G401.6 (cell line): ENCODE data around the gene RAP1GAP2.
"Not testable (repeated sequence)": the region's sequence is repeated elsewhere in the genome, so short reads cannot be mapped to it uniquely, and the experiment has no call there.

ENCODE experiments used
- FAIRE-seq: peaks from 2 replicates; lab custom pipeline; 2012; peaks lifted over from hg19 to GRCh38; lab: Jason Lieb, UNC

Gene RAP1GAP2

DNA sequence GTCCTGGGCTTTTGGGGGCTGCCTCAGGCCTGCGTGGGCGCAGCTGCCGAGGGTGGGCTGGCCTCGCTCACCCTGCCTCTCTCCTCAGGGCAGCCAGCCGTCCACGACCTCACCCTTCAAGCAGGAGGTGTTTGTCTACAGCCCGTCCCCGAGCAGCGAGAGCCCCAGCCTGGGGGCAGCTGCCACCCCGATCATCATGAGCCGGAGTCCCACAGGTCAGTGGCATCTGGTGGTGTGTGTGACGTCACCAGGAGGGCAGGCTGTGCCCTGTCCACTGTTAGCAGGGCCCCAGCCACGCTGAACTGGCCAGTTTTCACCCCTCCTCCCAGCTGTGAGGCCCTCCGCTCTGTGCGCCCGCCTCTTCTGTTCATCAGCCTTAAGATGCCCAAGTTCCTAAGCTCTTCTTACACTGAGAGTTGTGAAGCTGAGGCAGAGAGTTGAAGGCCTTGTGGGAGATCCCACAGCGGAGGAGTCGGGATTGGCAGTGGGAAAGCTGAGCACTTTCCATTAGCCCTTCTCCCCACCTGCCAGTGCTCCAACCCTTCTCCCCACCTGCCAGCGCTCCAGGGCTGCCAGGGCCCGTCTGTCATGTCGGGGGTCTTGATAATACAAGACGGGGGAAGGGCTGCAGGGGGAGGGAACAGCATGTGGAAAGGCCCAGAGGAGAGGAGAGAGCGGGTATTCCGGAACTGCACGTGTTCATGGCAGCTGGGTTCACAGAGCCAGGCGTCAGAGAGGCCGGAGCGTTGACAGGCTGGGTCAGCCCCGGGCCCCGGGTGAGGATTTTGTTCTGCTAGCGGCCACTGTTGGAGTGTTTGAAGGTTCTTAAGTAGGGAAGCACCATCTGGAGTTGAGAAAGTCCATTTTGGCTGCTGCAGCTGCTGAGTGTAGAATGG, 230.9 kb downstream of the RAP1GAP2 start:
- no peak for FAIRE-seq

DNA sequence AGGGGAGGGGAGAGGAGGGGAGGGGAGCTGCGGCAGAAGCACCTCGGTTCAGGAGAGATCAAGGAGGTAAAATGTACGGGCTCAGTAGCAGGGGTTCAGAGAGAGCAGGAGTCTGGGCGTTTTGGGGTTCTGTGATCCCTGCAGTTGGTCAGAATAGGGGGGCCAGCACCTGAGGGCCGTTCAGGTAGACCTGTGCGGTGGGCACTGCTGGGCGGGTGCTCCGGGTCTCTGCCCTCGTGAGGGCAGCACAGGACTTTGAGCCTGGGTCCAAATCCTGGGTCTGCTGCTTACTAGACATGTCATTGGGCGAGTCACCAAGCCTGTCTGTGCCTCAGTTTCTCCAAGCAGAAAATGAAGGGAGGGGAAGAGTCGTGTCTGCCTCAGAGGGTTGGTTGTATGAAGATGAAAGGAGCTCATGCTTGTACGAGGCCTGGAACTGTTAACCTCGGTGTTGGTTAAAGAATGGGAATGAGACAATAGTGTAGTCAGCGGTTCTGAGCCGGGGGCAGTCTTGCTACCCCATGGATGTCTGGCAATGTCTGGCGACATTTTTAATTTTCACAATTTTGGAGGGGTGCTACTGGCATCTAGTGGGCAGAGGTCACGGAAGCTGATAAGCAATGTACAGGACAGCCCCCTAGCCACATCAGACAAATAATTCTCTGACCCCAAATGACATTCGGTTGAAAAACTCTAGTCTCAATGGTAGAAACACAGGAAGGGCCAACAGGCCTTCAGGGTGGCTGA, 231.7 kb downstream of the RAP1GAP2 start:
- no peak for FAIRE-seq

DNA sequence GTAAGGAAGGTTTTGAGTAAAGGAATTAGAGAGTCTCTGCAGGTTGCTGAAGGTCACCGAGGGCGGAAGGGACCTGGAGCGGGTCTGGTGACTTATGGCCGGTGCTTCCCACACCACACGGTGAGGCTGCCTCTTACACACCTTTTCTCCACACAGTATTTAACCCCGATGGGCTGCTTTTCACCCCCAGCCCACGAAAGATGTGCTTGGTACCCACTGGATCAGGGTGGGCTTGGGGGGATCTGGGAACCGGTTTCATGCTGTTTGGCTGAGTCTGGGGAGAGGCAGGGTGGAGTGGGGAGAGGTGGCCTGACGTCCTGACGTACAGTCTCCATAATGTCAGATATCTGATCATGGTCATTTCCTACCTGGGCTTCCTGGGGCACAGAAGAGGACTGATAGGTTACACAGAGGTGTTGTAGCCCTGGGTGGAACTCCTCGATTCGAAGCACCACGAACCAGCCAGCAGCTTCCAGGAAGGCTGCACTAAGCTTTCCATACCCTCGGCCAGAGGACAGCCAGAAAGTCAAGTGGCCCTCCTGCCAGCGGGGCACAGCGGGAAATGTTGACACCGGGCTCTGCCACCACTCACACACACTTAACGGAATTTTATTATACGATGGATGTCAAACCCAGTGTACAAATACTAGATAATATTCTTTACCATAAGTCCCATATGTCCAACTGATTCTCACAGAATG, 233.1 kb downstream of the RAP1GAP2 start:
- no peak for FAIRE-seq

DNA sequence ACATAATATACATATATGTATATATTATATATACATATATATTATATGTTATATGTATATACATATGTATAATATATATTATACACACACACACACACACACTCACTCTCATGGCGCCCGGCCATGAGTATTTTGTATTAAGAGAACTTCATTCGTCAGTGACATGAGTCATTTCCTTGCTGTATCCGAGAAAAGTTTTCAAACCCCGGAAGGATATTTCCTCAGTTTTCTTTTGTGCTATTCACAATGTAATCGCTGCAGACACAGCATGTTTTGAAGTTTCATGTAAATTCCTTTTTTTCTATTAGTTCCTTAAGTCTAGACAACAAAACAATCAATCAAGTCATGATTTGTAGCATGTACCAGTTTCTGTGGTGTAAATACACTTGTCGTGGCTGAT, 233.9 kb downstream of the RAP1GAP2 start:
- FAIRE-seq = no peak

DNA sequence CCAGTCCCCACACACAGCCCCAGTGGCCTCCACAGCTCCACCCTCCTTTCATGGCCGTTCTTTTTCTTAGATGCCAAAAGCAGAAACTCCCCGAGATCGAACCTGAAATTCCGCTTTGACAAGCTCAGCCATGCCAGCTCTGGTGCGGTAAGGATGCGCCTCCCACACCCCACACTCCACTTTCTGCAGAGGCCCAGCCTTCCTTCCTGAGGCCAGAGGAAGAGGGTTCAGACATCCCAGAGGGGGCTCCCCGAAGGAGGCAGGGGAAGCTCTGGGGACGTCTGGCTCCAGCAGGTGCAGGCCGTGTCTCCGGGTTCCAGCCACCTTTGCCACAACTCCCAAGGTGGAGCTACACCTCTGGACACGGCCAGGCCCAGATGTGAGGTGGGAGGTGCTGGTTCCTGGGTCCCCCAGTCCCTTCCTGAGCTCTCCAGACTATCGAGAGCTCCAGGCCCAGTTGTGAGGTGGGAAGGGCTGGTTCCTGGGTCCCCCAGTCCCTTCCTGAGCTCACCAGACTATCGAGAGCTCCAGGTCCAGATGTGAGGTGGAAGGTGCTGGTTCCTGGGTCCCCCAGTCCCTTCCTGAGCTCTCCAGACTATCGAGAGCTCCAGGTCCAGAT, 234.7 kb downstream of the RAP1GAP2 start:
- not testable (repeated sequence) for FAIRE-seq

DNA sequence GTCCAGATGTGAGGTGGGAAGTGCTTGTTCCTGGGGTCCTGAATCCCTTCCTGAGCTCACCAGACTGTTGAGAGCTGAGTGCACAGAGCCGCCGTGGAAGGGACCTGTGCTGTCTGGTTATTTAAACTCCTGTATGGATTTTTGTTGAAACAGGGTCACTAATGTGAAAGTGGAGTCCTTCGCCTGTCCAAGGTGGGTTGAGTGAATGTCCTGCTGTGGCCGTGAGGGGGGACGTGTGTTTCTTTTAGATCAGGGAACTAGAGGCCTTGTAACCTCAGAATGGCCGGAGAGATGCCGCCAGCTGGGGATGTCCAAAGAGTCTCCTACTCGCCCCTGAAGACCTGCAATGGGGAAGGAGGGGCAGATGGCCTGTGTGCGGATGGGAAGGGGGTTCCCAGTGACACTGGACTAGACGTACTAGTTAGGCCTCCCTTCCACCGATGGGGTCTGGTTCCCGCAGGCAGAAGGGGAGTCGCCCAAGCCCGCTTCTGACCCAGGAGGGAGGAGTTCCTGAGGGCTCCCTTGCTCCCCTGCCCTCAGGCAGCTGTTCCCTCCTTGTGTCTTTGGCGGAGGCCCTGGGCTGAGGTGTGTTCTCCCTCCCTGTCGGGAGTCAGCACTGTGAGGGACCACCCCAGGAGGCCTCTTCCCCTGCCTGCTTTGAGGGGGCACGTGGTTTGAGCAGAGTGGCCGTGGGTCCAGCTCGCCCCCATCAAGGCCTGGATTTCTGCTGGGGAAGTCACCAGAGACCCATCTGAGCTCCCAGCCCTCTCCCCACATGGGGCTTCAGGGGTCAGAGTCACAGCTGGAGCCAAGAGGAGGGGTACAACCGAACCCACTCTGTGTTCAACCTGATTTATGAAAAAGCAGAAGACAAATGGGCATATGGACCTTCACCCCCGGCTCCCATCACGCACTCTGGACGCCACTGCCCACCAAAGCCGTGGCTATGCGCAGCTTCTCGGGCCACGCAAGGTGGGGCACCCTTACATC, 236.3 kb downstream of the RAP1GAP2 start:
- FAIRE-seq = no peak

DNA sequence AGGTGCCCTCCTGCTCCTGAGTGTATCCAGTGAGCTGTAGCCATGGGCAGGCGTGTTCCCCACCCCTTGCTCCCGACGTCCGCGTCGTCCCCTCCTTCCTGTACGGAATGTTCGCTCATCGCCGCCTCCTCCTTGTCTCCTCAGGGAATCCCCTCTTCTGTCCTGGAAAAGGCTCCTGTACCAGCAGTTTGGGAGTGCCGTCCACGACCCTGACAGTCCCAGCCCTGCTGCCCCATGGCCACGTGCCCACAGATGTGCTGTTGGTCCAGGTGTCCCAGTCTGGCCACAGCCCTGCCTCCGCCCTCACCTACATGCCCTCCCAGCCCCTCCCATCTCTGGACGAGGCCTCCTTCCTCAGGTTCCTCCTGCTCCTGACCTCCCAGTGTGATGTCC, 237.0 kb downstream of the RAP1GAP2 start:
- no peak for FAIRE-seq

DNA sequence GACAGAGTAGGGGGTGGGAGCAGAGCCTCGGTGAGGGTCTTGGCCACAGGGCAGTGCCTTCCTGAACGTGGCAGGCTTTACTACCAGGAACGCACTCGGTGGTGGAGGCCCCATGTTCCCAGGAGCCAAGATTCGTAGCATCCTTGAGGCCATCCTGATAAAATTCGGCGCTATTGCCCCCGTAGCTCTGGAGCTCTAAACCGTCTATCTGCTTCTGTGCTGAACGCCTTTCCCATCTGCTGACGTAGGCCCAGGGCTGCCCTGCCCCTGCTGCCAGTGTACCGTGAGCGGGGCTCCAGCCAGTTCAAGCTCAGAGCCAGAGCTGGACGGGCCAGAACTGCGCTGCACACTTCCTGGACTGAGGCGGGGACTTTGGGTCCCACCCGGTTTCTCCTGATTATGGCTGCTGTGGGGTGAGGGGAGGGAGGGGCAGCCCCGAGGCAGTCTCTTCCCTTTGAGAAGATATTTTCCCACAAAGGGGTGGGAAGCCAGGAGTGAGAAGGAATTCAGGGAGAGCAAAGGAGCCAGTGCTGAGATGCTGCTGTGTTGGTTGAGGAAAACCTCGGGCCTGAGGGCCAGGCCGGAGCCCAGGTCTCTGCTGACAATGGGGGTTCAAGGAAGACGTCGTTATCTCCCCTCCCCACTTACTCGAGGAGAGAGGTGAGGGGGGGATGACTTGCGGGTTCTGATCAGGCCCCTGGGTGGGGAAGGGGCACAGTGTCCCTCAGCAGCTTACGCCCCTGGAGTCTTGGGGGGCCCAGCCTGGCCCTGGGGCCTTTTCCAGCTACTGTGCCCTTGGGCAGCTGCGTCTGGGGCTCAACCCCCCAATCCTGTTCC, 237.7 kb downstream of the RAP1GAP2 start:
- no peak for FAIRE-seq

DNA sequence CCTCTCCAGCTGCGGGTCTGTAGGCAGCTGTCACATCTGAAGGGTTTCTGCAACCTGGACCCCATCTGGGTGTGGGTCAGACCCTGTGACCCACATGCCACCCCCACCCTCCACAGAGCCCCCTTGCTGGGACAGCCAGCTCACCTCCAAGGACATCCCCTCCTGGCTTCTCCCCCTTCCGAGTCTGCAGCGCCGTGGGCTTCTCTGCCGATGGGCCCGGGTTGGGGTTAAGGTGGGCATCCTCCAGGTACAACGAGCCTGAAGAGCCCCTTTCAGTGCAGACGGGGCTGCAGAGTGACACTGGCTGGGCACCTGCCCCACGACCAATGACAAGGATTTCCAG, 238.3 kb downstream of the RAP1GAP2 start:
- no peak for FAIRE-seq

DNA sequence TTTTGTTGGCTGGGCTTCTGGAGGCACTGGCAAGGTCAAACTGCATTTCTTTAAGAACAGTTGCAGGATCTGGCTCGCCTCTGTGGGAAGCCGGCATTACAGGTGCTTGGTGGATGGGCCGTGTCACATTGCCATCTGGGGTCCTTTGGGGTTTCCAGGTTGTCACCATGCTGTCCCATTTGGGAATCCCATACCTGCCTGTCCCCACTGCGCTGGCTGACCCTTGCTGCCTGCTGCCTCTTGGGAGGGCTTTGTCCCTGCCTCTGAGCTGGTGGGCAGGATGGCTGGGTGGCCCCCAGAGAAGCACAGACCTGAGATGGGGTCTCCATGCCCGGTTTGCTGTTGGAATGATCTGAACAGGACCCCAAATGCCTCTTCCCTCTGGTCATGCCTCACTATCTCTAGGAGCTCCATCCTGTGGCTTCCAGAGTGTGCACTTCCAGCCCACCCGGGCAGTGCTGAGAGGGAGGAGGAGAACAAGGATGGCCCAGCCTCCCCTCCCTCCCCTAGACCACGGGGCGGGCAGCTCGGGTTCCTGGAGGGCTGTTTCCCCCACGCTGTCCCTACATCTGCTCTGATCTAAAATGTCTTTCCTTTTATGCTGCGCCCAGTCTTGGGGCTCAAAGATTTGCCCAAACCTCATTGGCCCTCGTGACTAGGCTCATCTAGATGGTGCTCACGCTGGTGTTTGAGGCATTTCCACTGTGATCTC, 239.2 kb downstream of the RAP1GAP2 start:
- no peak for FAIRE-seq

DNA sequence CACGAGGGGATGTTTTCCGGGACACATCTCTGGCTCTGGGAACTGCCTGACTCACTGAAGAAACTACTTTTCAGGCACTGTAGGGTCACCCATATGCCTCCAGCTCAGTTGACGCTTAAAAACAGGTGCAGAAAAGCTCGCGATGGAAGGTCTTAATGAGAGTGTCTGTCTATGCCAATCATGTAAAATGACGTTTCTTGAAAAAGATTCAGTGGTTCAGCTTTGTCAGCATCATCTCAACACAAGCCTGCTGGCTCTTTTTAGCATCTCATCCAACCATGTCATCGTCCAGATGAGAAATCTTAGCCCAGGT, 239.7 kb downstream of the RAP1GAP2 start:
- no peak for FAIRE-seq

DNA sequence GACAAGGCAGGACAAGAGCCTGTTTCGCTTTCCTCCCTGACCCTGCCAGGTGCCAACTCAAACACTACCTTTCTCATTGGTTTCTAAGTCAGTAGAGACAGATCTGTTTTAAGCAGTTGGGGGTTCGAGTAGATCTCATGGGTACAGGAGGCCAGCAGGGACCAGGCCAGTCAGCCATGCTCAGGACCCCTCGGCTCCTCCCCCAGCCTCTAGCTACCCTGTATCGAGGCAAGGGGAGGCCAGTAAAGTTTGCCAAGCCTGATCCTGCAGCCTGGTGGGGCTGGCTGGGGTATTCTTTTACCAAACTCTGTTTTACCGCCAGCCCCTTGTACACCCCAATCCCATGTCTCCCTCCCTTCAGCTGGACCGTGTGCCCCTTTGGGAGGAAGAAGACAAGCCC, 240.6 kb downstream of the RAP1GAP2 start:
- FAIRE-seq = no peak

DNA sequence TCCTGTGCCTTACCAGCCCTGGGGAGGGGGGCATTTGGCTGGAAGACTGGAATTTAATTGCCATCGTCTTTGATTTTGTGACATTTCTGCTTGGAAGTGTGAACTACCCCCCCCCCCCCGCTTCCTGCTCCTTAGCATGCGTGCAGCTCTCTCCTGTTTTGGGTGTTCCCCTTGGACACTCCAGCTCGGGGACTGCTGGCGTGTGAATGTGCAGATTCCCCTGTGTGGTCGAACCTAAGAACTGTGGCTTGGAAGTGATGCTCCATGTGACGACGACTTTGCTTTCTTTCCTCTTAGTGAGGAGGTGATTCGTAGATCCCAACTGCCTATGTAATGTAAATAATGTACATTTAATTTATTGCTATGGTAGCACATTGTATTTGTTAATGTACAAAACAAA, 241.0 kb downstream of the RAP1GAP2 start:
- FAIRE-seq = no peak

DNA sequence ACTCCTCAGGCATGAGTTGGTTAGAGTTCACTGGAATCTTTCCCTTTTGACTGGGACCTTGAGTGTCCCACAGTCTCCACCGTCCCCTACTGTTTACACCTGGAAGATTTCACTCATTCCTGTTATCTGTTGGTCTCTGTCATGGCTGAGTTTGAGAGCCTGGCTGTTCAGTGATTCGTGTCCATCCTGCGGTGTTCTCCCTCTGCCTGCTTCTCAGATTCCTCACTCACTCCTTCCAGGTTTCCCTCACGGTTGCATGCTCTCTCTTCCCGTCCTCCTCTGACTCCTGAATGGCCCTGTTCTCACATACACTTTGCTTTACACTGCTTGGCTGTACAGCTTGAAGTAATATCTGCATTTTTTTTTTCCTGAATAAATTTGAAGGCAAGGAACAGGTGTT, 242.7 kb downstream of the RAP1GAP2 start:
- no peak for FAIRE-seq

DNA sequence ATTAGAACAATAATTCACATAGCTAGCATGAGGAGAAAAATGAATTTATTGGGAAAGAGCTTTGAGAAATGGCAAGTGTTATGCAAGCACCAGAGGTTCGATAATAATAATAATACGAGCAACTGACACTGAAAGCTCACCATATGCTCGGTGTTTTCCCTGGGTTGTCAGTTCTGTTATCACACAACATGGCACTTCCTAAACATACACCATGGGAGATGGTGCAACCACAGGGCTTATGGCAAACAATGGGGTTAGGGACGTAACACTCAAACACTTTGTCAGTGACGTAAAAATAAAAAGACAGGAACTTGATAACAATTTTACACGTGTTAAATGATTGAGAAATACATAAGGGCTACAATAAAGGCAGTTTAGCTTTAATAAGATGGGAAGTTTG, 243.5 kb downstream of the RAP1GAP2 start:
- no peak for FAIRE-seq

DNA sequence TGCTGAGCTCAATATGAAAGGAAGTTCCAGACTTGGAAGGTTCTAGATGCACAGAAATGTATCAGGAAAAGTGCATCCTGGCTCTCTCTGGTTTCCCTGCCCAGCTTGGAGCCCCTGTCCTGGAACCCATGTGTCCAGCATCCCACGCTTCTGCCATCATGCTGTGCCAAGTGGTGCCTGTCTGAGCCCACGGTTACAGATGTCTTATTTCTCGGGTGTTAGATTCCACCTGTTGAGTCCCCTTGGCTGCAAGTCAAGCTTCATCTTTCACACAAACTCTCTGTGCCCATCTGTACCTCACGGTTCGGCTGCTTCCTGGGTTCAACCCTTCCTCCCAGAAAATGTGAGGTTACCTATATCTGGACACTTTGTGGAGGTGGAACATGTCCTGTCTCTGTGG, 244.6 kb downstream of the RAP1GAP2 start:
- no peak for FAIRE-seq

DNA sequence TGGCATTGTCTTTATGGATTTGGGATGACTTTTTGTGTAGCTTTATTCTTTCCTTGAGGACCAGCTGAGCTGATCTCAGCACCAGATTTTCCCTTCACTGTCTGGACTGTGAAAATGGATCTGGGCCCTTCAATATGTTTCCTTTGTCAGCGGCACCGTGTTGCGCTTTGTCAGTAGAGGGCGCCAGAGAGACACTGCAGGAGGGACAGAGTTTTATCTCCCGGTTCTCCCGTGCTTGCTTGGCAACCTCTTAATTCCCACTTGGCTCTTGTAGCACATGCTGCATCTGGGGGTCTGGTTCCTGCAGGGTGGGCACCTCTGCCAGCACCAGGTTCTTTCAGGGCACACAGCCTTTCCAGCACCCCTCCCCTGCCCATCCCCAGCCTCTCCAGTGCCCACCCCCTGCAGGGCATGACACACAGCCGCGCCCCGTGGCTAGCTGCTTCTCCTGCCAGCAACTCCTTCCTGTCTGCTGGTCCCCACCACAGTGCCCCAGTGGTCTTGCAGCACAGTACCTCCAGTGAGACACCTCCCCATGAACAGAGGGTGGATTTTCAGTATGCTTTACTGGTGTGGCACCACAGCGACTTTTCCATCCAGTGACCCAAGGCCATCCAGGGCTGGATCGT, 247.6 kb downstream of the RAP1GAP2 start:
- FAIRE-seq = no peak

DNA sequence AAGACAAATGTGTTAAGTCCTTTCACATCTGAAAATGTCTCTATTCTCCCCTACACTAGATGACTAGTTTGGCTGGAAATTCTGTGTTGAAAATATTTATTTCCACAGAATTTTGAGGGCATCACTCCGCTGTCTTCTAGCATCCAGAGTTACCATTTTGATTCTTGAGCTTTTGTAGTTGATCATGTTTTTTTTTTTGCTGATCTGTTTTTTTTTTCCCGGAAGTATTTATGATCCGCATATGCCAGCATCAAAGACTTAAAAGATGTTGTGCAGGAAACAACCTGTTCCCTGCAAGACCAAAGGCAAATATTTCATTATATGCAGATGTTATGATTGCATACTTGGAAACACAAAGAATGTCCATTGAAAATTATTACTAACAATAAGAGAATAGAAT, 250.5 kb downstream of the RAP1GAP2 start:
- no peak for FAIRE-seq

DNA sequence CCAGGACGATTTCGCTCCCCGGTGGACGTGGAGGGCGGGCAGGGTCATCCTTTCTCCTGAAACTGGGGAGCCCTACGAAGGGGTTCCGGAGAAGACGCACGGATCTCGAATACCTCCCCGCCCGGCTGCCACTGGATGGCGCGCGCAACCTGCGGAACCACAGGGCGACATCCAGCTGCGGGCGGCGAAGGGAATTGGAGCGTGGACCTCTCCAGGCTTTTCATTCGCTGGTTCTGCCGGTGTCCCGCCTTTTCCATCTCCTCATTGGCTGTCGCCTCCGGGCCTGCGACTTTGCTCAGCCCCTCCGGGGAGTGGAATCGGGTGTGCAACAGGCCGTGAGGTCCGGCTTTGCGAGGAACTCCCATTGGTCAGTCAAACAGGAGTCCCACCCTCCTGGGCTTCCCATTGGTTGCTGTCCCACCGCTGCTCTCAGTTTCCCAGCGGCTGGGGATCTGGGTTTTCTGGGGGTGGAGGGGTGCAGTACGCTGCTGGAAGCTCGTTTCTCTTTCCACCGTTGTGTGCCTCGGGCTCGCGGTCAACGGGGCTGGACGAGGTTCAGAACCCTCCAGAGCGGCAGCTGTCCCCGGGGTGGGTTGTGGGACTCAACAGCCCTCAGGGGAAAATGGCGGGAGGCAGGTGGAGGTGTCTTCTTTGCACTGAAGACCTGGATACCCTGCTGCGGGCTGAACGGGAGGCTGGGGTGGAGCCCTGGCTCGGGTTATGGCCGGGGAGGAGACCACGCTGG, 252.7 kb downstream of the RAP1GAP2 start:
- peak; percentile 96 for FAIRE-seq
